Measurements from ENCODE around the gene YPEL2.

YPEL2 gene

GRCh38 chr17:59296190-59296589 lies 35.3 kb upstream of the YPEL2 start:
- TF ChIP-seq CTCF (IDR thresholded peaks at IDR 0.05; ENCODE audit: borderline replicate concordance, control extremely low read depth, extremely low read depth, insufficient read depth, missing control alignments), result no peak
- in situ Hi-C loops (cut with MboI; ENCODE audit: low sequenced_read_pairs, unreplicated experiment), result no loop called here
- no peak for DNase-seq (ENCODE audit: low spot score)

DNA sequence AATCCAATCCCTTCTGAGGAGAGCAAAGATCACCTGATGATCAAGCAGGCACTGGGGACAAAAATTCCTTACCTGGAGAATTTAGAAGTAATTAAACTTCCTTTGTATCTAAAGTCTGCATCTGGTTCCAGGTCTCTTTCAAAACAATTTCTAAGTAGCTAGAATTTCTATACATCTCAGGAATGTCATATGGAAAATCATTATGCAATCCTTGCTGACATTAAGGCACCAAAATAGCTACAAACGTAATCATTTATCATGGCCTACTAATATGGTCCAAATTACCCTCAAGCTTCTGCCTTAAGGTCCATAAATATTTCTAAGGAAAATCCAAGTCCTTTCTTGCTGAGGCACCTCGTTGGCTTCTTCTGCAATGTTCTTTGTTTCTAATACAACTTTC lies 32.9 kb upstream of the YPEL2 start:
- in situ Hi-C loops (cut with MboI; ENCODE audit: low sequenced_read_pairs, unreplicated experiment), result no loop called here
- no peak for DNase-seq (ENCODE audit: low spot score)
- TF ChIP-seq CTCF (IDR thresholded peaks at IDR 0.05; ENCODE audit: borderline replicate concordance, control extremely low read depth, extremely low read depth, insufficient read depth, missing control alignments), result no peak

DNA sequence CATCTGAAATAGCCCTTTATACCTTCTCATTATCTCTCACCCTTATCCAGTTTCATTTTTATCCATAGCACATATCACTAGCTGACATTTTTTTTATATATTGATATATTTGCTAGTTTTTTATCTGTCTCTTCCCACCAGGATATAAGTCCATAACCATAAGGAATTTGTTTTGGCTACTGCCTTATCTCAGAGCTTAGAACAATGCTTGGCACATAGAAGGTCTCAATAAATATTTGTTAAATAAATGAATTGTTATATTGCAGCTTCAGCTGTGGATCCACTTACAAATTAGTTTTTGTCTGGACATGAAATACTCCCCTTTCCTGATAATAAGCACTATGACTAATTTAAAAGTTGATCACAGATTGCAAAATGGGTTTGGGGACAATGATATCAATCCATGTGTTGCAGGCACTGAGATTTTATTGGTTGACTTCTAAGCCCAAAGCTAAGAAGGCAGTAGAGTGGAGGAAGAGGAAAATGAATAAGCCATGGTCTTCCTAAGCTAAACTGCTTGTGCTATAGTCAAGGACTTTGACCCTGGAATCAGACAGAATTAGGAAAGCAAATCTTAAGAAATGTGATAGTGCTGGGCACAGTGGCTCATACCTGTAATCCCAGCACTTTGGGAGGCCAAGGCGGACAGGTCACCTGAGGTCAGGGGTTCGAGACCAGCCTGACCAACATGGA lies 31.9 kb upstream of the YPEL2 start:
- no peak for TF ChIP-seq CTCF (IDR thresholded peaks at IDR 0.05; ENCODE audit: borderline replicate concordance, control extremely low read depth, extremely low read depth, insufficient read depth, missing control alignments)
- DNase-seq (ENCODE audit: low spot score), result no peak
- in situ Hi-C loops (cut with MboI; ENCODE audit: low sequenced_read_pairs, unreplicated experiment), result loop anchor here (25.0 kb wide), 1 partner anchor 738 kb away; no protein-coding TSS in a partner anchor

GRCh38 chr17:59300941-59301340 lies 30.5 kb upstream of the YPEL2 start:
- in situ Hi-C loops (cut with MboI; ENCODE audit: low sequenced_read_pairs, unreplicated experiment), result loop anchor here (25.0 kb wide), 1 partner anchor 736 kb away; no protein-coding TSS in a partner anchor
- TF ChIP-seq CTCF (IDR thresholded peaks at IDR 0.05; ENCODE audit: borderline replicate concordance, control extremely low read depth, extremely low read depth, insufficient read depth, missing control alignments), result no peak
- no peak for DNase-seq (ENCODE audit: low spot score)

DNA sequence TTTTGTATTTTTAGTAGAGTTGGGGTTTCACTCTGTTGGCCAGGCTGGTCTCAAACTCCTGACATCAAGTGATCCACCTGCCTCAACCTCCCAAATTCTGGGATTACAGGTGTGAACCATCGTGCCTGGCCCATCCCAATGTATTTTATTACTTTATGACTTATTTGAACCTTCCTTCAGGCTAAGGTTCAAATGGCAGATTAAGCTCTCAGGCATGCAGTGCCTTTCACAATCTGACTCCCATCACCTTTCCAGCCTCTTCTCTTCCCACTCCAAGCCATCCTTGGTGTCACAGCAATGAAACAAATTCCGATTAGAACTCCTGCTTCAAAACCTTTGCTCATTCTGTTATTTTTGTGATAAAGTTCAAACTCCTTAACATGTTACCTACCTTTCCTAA lies 26.6 kb upstream of the YPEL2 start:
- in situ Hi-C loops (cut with MboI; ENCODE audit: low sequenced_read_pairs, unreplicated experiment), result loop anchor here (25.0 kb wide), 1 partner anchor 732 kb away; no protein-coding TSS in a partner anchor
- TF ChIP-seq CTCF (IDR thresholded peaks at IDR 0.05; ENCODE audit: borderline replicate concordance, control extremely low read depth, extremely low read depth, insufficient read depth, missing control alignments), result no peak

DNA sequence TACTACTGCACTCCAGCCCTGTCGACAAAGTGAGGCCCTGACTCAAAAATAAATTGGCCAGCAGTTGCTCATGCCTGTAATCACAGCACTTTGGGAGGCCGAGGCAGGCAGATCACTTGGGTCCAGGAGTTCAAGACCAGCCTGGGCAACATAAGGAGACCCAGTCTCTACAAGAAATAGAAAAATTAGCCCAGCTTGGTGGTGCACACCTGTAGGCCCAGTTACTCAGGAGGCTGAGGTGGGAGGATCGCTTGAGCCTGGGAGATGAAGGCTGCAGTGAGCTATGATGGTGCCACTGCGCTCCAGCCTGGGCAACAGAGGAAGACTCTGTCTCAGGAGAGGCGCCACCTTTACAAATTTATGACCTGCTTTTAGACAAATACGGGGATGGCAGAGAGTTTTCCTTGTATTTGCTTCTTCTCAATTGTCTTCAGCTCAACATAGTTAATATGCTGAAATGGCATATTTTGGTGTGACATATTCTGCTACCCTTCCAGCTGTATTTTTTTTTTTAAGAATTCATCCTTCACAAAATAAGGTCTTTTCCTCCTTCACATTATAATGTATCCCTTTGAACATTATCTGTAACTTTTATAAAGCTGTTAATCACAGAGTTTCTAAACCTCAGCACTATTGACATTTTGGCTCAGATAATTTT lies 21.1 kb upstream of the YPEL2 start:
- TF ChIP-seq CTCF (IDR thresholded peaks at IDR 0.05; ENCODE audit: borderline replicate concordance, control extremely low read depth, extremely low read depth, insufficient read depth, missing control alignments), result no peak
- DNase-seq (ENCODE audit: low spot score), result no peak
- in situ Hi-C loops (cut with MboI; ENCODE audit: low sequenced_read_pairs, unreplicated experiment), result loop anchor here (5.0 to 25.0 kb wide), 2 partner anchors 132 to 727 kb away; no protein-coding TSS in a partner anchor

More for the DNA sequence above, 26.6 kb upstream of the YPEL2 start:
- no peak for DNase-seq (ENCODE audit: low spot score)
